Duodenal mucosa (tissue), 2 donors: Measurements from ENCODE around the gene JSRP1.

Experiments used
- H3K27ac ChIP-seq: one replicate; pipeline ENCODE4 v1.7.0; 2013; ENCODE audit warnings: low read depth, low read length
- H3K27me3 ChIP-seq, 2 donors: one replicate each; pipeline ENCODE4 v1.7.0; 2013; ENCODE audit warnings: low read length in 2 of 2, control low read depth in 1 of 2; ENCODE audit not compliant: insufficient read depth in 2 of 2, control insufficient read depth in 1 of 2
- H3K36me3 ChIP-seq, 2 donors: one replicate each; pipeline ENCODE4 v1.7.0; 2013; ENCODE audit warnings: low read length in 2 of 2, control low read depth in 1 of 2; ENCODE audit not compliant: insufficient read depth in 2 of 2, control insufficient read depth in 1 of 2
- H3K4me1 ChIP-seq, 2 donors: one replicate each; pipeline ENCODE4 v1.7.0; 2013; ENCODE audit warnings: low read length in 2 of 2, control low read depth in 1 of 2; ENCODE audit not compliant: insufficient read depth in 2 of 2, control insufficient read depth in 1 of 2
- H3K4me3 ChIP-seq, 2 donors: one replicate each; pipeline ENCODE4 v1.7.0; 2013; ENCODE audit warnings: low read length in 2 of 2, low read depth in 1 of 2
- H3K9ac ChIP-seq, 2 donors: one replicate each; pipeline ENCODE4 v1.7.0; 2013; ENCODE audit warnings: low read length in 2 of 2, low read depth in 1 of 2
- H3K9me3 ChIP-seq, 2 donors: one replicate each; pipeline ENCODE4 v1.7.0; 2013; ENCODE audit warnings: low read length in 2 of 2, control low read depth in 1 of 2; ENCODE audit not compliant: control insufficient read depth in 1 of 2

The JSRP1 gene

DNA sequence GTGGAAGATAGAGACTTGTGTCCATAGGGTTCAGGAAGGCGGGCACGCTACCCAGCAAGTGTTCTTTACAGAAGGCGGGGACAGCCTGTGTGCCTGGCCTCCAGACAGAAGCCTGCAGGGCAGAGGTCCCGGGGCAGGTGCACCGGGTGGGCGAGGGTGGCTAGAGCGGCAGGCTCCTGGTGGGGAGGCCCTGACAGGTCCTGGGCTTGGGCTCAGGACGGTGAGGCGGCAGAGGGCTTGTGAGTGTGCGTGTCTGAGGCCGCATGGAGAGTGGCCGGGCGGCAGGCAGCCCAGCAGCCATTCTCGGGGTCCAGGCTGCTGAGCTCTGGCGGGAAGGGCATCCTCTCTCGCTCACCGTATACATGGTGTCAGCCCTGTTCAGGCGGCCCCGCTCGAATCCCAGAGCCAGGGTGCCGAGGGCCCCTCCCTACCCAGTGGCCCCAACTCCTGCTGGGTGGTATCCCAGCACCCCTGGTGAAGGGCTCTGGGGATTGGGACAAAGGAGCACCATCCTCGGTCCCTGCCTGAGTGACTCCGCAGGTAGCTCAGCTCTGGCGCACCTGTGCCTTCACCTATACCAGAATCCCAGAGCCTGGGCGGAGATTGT is 10.1 kb downstream of the JSRP1 start:
- Histone ChIP-seq H3K27me3 (peaks cover 20% of the 10 kb centered on the region in 2 donors), H3K4me3 (no peak overlapping the region), H3K9ac (no peak overlapping the region), H3K9me3 (no peaks in the 10 kb centered on the region), H3K4me1 (peaks cover 31 to 32% of the 10 kb centered on the region in 2 donors), H3K27ac (no peak overlapping the region), H3K36me3 (peaks cover 29 to 44% of the 10 kb centered on the region in 2 donors)

DNA sequence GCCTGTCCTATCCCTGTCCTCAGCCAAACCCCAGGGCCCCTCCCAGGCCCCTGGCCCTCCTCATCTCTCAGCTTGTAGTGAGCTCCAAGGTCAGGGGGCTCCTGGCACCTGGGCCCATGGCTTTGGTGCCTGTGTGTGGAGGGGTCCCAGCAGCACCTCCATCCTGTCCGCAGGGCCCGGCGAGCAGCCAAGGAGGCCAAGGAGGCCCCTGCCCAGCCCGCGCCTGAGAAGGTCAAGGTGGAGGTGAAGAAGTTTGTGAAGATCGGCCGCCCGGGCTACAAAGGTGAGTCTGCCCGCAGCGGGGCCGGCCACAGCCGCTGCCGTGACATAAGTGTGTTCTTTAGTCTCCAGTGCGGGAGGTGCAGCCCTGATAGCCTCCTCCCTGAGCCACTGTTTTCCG is 10.9 kb downstream of the JSRP1 start:
- Histone ChIP-seq H3K36me3 (peaks cover 29 to 44% of the 10 kb centered on the region in 2 donors), H3K27ac (no peak overlapping the region), H3K27me3 (peaks cover 11 to 13% of the 10 kb centered on the region in 2 donors), H3K9ac (no peak overlapping the region), H3K4me1 (peaks cover 39 to 40% of the 10 kb centered on the region in 2 donors), H3K4me3 (no peak overlapping the region), H3K9me3 (no peaks in the 10 kb centered on the region)

DNA sequence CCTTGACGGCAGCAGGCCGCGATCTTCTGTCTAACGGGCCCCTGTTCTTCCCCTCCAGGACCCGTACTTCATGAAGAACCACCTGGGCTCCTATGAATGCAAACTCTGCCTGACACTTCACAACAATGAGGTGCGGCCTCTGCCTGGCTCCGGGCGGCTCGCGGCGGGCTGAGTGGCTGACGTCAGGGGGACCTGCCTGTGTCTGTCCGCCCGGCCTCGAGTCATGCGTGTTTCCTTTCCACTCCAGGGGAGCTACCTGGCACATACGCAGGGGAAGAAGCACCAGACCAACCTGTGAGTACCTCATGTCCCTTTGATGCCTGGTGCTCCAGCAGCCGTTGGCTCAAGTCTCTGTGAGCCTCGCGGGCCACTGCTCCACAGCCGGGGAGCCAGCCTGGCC is 11.7 kb downstream of the JSRP1 start:
- Histone ChIP-seq H3K4me1 (peaks cover 44 to 47% of the 10 kb centered on the region in 2 donors), H3K27me3 (peaks cover 4 to 5% of the 10 kb centered on the region in 2 donors), H3K27ac (no peak overlapping the region), H3K9me3 (no peaks in the 10 kb centered on the region), H3K9ac (no peak overlapping the region), H3K4me3 (no peak overlapping the region), H3K36me3 (peaks cover 29 to 44% of the 10 kb centered on the region in 2 donors)

DNA sequence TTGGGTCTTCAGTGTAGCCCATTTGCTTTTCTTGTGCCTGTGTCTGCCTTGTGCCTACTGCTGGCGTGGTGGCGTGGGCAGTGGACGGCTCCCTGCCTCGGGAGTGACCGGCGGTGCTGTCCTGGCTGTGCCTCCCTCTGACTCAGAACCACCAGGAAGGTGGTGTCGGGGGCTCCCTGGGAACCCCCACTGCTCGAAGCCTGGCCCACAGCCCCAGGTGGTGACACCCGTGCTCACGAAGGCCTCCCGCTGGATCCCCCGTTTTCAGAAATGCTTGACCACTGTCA is 12.1 kb downstream of the JSRP1 start:
- Histone ChIP-seq H3K27me3 (peaks cover 0 to 1% of the 10 kb centered on the region in 2 donors), H3K9me3 (no peaks in the 10 kb centered on the region), H3K4me1 (peaks cover 48 to 51% of the 10 kb centered on the region in 2 donors), H3K27ac (no peak overlapping the region), H3K4me3 (peak overlapping the region in 1 of 2 donors; percentile 2), H3K36me3 (peaks cover 29 to 44% of the 10 kb centered on the region in 2 donors), H3K9ac (peak overlapping the region in 1 of 2 donors; percentile 4)

DNA sequence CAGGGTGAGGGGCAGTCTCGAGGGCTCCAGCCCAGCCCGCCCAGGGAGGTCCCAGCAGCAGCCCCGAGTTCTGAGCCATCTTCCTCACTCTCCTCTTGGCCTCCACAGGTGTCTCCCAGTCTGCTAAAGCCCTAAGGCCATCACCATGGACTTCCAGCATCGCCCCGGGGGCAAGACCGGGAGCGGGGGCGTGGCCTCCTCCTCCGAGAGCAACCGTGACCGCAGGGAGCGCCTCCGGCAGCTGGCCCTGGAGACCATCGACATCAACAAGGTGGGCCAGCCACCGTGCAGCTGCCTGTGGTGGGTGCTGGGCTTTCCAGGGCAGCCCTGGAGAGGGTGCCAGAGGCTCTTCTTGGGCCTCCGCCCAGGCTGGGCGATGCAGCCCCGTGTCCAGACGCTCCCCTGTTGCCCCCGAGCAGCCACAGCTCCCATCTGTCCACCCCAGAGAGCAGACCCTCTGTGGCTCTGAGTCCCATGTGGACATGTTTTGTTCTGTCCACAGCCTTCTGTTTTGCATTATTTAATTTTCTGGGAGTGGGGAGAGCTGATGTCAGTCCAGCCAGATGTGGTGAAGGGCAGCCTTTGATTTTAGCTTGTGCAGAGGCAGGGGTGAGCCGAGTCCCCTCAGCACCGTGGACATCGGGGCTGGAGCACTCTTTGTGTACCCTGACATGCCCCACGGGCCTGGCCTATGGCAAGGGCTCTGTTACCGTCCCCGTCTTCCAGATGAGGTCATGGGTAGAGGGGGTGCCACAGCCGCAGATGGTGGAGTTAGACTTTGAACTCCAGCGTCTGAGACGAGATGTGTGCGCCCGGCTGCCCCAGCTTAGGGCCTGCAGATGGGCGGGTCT is 12.7 kb downstream of the JSRP1 start:
- Histone ChIP-seq H3K9ac (peak overlapping the region in 1 of 2 donors; percentile 4), H3K27me3 (no peaks in the 10 kb centered on the region), H3K4me3 (peak overlapping the region; percentile 2 to 35), H3K9me3 (no peaks in the 10 kb centered on the region), H3K4me1 (peaks cover 54 to 55% of the 10 kb centered on the region in 2 donors), H3K27ac (no peak overlapping the region), H3K36me3 (peaks cover 29 to 44% of the 10 kb centered on the region in 2 donors)

DNA sequence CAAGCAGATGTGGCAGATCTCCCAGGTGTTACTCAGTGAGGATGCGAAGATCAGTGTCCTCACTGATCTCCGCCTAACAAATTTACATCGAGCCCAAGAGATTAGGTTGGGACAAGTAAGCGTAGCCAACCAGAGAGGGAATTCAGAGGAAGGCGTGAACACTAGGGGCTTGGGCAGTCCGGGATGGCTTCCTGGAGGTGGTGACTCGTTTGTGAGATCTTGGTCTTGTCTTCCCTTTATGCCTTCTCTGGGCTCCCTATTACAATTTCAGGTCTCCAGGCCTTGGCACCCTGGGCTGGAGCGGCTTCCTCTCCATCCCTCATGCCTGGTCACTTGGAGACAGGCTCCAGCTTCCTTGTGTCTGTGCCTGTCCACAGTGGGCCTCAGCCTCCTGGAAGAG is 13.4 kb downstream of the JSRP1 start:
- no peaks in the 10 kb centered on the region for H3K9me3 ChIP-seq
- no peak overlapping the region for H3K4me3 ChIP-seq
- H3K27ac ChIP-seq, result no peak overlapping the region
- peaks cover 60 to 62% of the 10 kb centered on the region in 2 donors for H3K4me1 ChIP-seq
- H3K9ac ChIP-seq, result peak overlapping the region in 1 of 2 donors; percentile 18
- H3K36me3 ChIP-seq, result peaks cover 29 to 44% of the 10 kb centered on the region in 2 donors
- no peaks in the 10 kb centered on the region for H3K27me3 ChIP-seq

DNA sequence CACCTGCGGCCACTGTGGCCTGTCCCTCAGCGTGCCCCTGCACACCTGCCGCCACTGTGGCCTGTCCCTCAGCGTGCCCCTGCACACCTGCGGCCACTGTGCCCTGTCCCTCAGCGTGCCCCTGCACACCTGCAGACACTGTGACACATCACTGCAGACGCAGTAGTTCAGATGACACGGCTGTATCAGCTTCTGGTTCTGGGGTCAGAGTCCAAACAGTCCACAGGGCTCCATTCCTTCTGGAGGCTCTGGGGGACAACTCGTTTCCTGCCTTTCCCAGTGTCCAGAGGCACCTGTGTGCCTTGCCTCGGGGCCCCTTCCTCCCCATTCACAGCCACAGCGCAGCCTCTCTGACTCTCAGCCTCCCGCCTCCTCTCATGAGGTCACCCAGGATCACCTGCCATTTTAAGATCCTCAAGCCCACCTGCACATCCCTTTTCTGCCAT is 14.1 kb downstream of the JSRP1 start:
- no peak overlapping the region for H3K27ac ChIP-seq
- H3K4me3 ChIP-seq, result peak overlapping the region; percentile 30 to 52
- peaks cover 24 to 40% of the 10 kb centered on the region in 2 donors for H3K36me3 ChIP-seq
- no peaks in the 10 kb centered on the region for H3K27me3 ChIP-seq
- H3K9me3 ChIP-seq, result no peaks in the 10 kb centered on the region
- peaks cover 67 to 68% of the 10 kb centered on the region in 2 donors for H3K4me1 ChIP-seq
- peak overlapping the region; percentile 18 to 48 for H3K9ac ChIP-seq

DNA sequence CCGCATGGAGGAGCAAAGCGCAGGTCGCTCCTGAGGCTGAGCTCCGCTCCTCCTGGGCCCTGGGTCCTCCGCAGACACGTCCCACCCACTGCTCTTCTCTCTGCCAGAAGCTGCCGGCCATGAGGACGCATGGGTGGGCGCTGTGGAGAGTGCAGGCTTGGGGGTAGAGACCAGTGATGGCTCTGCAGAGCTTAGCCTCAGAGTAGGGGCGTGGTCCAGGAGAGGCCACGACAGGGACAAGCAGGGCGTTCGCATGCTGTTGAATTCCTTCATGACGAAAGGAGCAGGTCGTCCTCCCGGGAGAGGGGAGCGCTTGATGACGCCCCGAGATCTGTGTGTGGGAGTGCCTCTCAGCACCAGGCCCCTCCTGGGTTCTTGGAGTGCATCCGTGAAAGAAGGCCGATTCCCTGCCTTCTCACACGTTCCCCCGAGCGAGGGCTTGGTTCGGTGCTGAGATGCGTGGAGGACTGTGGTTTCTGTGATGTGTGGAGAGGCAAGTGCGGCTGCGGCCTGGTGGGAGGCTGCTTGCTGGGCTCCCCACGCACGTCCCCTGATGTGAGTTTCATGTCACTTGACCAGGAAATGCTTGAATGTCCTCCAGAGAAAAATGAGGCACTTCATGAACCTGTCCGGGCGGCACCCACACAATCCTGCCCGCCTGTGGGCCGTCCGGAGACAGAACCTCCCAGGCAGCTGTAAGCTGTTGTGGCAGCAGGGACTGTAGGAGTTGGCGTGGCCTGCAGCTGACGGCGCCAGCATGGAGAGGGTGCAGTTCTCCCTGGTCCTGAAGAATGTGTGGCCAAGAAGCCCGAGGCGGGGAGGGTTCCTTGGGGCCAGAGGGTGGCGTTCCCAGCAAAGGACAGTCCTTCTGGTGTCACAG is 15.1 kb downstream of the JSRP1 start:
- Histone ChIP-seq H3K36me3 (peaks cover 18 to 30% of the 10 kb centered on the region in 2 donors), H3K27me3 (no peaks in the 10 kb centered on the region), H3K4me3 (peak overlapping the region; percentile 30 to 52), H3K9me3 (no peaks in the 10 kb centered on the region), H3K27ac (no peak overlapping the region), H3K4me1 (peaks cover 68 to 69% of the 10 kb centered on the region in 2 donors), H3K9ac (peak overlapping the region; percentile 48 to 57)

DNA sequence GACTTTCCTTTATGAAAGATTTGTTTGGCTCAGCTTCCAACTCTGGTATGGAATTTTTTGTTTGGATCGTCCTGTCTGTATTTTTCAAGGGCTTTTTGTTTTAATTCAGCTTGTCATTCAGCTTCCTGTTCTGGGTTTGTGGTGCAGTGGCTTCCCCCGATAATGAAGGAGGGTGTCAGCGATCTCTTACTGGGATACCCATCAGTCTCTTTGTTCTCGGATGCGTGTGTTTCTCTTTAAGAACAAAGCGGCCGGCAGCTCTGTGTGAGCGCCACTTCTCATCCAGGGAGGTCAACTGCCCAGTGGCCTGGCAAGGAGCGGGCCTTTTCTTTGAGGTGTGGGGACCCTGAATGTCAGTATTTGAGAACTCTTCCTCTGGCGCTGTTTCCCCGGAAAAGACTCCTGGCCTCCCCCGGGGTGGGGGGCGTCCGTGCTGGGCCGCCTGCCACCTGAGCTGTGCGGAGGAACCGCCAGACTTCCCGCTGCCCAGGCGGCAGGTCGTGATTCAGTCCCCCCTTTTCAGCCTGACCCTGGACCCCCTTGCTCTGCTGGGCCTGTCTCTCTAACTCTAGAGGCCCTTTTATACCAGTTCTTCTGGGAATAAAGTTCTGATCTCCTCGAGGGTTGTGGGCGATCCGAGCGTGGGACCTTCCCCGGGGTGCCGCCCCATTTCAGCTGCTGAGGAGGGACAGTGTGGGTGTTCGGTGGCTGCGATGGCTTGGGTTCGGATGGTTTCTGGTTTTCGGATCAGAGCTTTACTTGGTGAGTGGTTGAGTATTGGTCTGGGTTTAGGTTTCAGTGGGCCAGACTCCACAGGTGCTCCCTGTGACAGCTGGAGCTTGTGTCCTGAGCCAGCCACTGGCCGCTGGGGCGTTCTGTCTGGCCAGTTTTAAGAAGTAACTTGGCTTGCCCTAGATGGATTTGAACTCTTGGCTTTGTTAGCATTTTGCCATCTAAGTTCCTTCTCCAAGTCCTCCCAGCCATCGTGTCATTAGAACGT is 16.1 kb downstream of the JSRP1 start:
- H3K27me3 ChIP-seq, result no peaks in the 10 kb centered on the region
- H3K27ac ChIP-seq, result no peak overlapping the region
- peak overlapping the region; percentile 48 to 57 for H3K9ac ChIP-seq
- H3K36me3 ChIP-seq, result peaks cover 8 to 20% of the 10 kb centered on the region in 2 donors
- peaks cover 72% of the 10 kb centered on the region in 2 donors for H3K4me1 ChIP-seq
- H3K9me3 ChIP-seq, result no peaks in the 10 kb centered on the region
- H3K4me3 ChIP-seq, result peak overlapping the region; percentile 38 to 52
